Stimulated activated naive B cell treated with anti-CD40 and anti-IgM and Interleukin-4, amounts not matched to agents 10 μg/mL and 1 μg/mL and 100 μg/mL, for 72 hours (primary cell): ENCODE measurements around the gene ADGRB3.
"Not testable (repeated sequence)": the region's sequence is repeated elsewhere in the genome, so short reads cannot be mapped to it uniquely, and the experiment has no call there.

Source experiments
- ATAC-seq, 2 donors: fragments of 150-1000 bp; cut with Tn5 transposase; replicated peaks; 2 replicates each; pipeline ENCODE4 v1.10.0; 2021; ENCODE audit warnings: moderate library complexity in 1 of 2
- DNase-seq: peaks from one replicate; pipeline ENCODE4 v3.0.0; 2021
- H3K27ac Mint-ChIP-seq: one replicate; pipeline ENCODE4 v1.8.0; 2022; ENCODE audit warnings: mild to moderate bottlenecking, mixed read lengths
- H3K27me3 Mint-ChIP-seq, 2 donors: one replicate each; pipeline ENCODE4 v1.8.0; 2022; ENCODE audit warnings: mixed read lengths in 2 of 2
- H3K36me3 Mint-ChIP-seq, 2 donors: one replicate each; pipeline ENCODE4 v1.8.0; 2022; ENCODE audit warnings: mixed read lengths in 2 of 2, mild to moderate bottlenecking in 1 of 2
- H3K4me1 Mint-ChIP-seq, 2 donors: one replicate each; pipeline ENCODE4 v1.8.0; 2022; ENCODE audit warnings: mixed read lengths in 2 of 2, mild to moderate bottlenecking in 1 of 2
- H3K4me3 Mint-ChIP-seq, 2 donors: one replicate each; pipeline ENCODE4 v1.8.0; 2022; ENCODE audit warnings: mild to moderate bottlenecking in 2 of 2, mixed read lengths in 2 of 2, moderate library complexity in 1 of 2
- H3K9me3 Mint-ChIP-seq, 2 donors: one replicate each; pipeline ENCODE4 v1.8.0; 2022; ENCODE audit warnings: mixed read lengths in 2 of 2, mild to moderate bottlenecking in 1 of 2

ADGRB3 gene

DNA sequence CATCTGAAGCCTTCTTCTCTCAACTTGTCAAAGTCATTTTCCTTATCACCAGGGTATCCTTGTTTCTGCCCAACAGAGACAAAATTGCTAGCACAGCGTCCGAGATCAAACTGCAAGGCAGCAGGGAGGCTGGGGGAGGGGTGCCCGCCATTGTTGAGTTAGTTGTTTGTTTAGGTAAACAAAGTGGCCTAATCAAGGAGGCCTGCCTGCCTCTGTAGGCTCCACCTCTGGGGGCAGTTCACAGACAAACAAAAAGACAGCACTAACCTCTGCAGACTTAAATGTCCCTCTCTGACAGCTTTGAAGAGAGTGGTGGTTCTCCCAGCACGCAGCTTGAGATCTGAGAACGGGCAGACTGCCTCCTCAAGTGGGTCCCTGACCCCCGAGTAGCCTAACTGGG is 155.0 kb downstream of the ADGRB3 start:
- not testable (repeated sequence) for H3K4me1 Mint-ChIP-seq, ATAC-seq, H3K27ac Mint-ChIP-seq, H3K36me3 Mint-ChIP-seq, H3K4me3 Mint-ChIP-seq, DNase-seq, H3K9me3 Mint-ChIP-seq, H3K27me3 Mint-ChIP-seq

DNA sequence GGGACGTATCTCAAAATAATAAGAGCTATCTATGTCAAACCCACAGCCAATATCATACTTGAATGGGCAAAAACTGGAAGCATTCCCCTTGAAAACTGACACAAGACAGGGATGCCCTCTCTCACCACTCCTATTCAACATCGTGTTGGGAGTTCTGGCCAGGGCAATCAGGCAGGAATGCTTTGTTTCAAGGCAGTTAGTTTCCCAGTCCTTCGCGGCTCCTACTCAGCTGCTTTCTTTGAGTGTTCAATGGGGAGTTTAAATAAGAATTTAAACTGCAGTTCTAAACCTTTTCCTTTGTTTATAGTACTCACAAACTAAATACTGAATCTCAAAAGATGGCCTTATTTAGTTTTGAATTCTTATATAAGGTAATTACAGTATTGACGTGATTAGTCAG is 179.9 kb downstream of the ADGRB3 start:
- not testable (repeated sequence) for DNase-seq, ATAC-seq, H3K4me1 Mint-ChIP-seq, H3K4me3 Mint-ChIP-seq, H3K27ac Mint-ChIP-seq, H3K27me3 Mint-ChIP-seq, H3K9me3 Mint-ChIP-seq, H3K36me3 Mint-ChIP-seq

DNA sequence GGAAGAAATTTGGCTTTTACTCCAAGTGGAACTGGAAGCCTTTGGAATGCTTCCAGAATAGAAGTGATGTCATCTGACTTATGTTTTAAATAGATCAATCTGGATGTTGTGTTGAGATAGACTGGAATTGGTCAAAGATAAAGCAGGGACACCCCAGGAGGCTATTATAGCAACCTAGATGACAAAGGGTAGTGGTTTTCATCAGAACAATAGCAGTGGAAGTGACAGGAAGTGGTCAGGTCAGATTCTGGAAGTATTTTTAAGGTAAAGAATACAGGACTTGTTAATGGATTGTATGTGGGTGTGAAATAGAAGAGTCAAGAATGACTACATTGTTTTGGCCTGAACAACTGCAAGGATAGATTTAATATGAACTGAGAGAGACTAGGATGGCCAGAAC is 191.4 kb downstream of the ADGRB3 start:
- H3K9me3 Mint-ChIP-seq: no peaks in the 10 kb centered on the region
- no peaks in the 10 kb centered on the region for H3K36me3 Mint-ChIP-seq

DNA sequence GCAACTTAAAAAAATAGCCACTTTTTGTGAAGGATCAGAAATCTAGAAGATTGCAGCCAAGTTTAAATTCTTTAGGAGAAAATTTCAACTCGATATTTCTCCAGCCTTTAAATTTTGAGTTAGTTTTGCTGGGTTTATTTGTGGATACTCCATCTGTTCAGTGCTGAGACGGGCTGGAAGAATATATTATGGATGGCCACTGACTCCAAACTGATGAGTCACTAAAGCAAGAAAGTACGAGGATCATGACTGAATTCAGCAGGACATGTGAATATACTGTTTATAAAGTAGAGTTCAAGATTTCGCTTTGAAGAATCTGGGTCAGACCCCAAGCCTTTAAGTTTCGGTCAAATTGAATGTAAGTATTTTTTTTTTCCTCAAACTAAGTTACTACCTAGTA is 199.5 kb downstream of the ADGRB3 start:
- ATAC-seq (no peak), DNase-seq (no peak)
- Mint-ChIP-seq H3K36me3 (no peaks in the 10 kb centered on the region), H3K4me3 (no peak overlapping the region), H3K27ac (no peak overlapping the region), H3K27me3 (no peaks in the 10 kb centered on the region), H3K9me3 (no peaks in the 10 kb centered on the region), H3K4me1 (no peaks in the 10 kb centered on the region)

More for the DNA sequence above, 191.4 kb downstream of the ADGRB3 start:
- no peak overlapping the region for H3K27ac Mint-ChIP-seq
- no peak overlapping the region for H3K4me3 Mint-ChIP-seq
- no peaks in the 10 kb centered on the region for H3K27me3 Mint-ChIP-seq
- no peak for ATAC-seq
- H3K4me1 Mint-ChIP-seq: no peaks in the 10 kb centered on the region
- DNase-seq: no peak

DNA sequence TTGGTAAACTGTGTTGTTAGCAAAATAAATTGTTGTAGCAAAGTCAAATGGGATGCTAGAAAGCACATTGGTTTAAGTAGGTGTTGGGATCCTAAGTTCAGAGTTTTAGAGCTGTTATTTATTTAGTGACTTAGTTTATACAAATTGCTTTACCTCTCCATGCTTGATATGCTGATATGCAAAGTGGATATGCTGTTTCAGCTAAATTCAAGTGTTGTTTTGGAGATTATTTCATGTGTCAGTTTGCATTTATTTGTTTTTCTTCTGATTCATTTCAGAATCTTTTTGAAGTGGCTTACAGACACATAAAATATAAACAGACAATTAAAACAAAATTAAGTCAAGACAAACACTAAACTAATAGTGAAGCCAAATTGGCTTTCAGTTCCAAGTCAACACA is 203.5 kb downstream of the ADGRB3 start:
- Mint-ChIP-seq H3K27me3 (no peaks in the 10 kb centered on the region), H3K4me3 (no peak overlapping the region), H3K36me3 (no peaks in the 10 kb centered on the region), H3K9me3 (peaks cover under 1 to 2% of the 10 kb centered on the region in 2 donors), H3K4me1 (no peaks in the 10 kb centered on the region), H3K27ac (no peak overlapping the region)
- DNase-seq: no peak
- ATAC-seq: no peak

DNA sequence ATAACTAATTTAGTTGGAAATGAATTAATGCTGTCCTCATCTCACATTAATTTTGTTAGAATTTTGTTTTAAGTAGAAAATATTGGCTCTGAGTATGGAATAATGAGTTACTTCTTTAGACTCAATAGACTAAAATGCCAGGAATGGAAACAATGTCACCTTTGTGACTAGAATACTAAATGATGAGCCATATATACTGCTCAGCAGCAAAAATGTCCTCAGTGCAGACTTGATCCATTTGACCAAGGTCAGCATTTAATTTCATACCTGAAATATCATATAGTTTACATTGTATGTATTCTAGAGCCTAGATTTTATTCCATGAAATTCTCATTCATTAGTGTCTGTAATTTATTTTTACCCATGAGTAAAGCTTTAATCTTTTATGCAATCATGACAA is 217.7 kb downstream of the ADGRB3 start:
- H3K9me3 Mint-ChIP-seq: peaks cover 4 to 5% of the 10 kb centered on the region in 2 donors
- no peak overlapping the region for H3K4me3 Mint-ChIP-seq
- no peaks in the 10 kb centered on the region for H3K27me3 Mint-ChIP-seq
- no peaks in the 10 kb centered on the region for H3K4me1 Mint-ChIP-seq
- H3K36me3 Mint-ChIP-seq: no peaks in the 10 kb centered on the region
- no peak for ATAC-seq
- no peak for DNase-seq
- H3K27ac Mint-ChIP-seq: no peak overlapping the region

DNA sequence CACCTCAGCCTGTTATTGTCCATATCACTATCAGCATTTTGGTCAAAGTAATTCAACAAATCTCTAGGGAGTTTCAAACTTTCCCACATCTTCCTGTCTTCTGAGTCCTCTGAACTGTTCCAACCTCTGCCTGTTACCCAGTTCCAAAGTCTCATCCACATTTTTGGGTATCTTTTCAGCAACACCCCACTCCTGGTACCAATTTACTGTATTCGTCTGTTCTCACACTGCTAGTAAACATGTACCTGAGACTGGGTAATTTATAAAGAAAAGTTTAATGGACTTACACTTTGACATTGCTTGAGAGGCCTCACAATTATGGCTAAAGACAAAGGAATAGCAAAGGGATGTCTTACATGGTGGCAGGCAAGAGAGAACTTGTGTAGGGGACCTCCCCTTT is 224.2 kb downstream of the ADGRB3 start:
- Mint-ChIP-seq H3K27ac (no peak overlapping the region), H3K36me3 (no peaks in the 10 kb centered on the region), H3K4me1 (no peaks in the 10 kb centered on the region), H3K4me3 (no peak overlapping the region), H3K27me3 (no peaks in the 10 kb centered on the region), H3K9me3 (peaks cover 13 to 16% of the 10 kb centered on the region in 2 donors)
- DNase-seq (no peak), ATAC-seq (no peak)

DNA sequence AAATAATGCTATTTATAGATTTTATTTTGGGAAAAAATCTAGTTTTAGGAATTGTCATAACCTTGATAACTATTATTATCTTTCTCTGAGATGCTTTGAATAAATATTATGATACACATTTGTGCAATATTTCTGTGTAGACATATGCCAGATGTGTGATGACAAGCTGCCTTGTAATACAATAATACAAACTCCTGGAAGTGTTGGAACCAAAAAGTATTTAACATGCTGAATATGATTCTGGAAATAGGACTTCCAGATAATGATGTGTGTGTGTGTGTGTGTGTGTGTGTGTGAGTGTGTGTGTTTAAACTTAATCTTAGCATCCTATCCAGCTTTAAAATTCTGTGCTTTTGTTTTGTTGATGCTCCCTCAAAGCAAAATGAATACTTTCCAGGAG is 233.6 kb downstream of the ADGRB3 start:
- no peak for DNase-seq
- Mint-ChIP-seq H3K27ac (no peak overlapping the region), H3K4me1 (no peaks in the 10 kb centered on the region), H3K4me3 (no peak overlapping the region), H3K27me3 (no peaks in the 10 kb centered on the region), H3K9me3 (peaks cover 11 to 15% of the 10 kb centered on the region in 2 donors), H3K36me3 (no peaks in the 10 kb centered on the region)
- ATAC-seq: no peak

DNA sequence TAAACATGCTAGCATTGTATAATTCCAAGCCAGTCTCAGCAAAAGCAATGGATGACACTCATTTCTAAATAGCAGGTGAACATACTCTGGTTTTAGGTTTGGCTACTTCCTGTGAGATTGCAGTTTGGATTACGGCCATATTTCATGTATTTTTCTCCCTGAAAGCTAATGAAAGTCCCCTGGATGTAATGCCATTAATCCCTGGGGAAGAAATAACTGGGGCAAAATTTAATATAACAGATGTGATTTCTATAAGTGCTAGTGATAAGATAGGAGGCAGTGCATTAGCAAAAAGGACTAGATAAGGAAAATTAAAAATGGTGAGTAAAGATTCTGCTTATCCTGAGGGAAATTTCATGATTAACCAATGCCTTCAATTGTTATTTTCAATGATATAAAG is 238.2 kb downstream of the ADGRB3 start:
- Mint-ChIP-seq H3K27me3 (no peaks in the 10 kb centered on the region), H3K4me3 (no peak overlapping the region), H3K27ac (no peak overlapping the region), H3K9me3 (no peaks in the 10 kb centered on the region), H3K36me3 (no peaks in the 10 kb centered on the region), H3K4me1 (no peaks in the 10 kb centered on the region)
- no peak for DNase-seq
- no peak for ATAC-seq

DNA sequence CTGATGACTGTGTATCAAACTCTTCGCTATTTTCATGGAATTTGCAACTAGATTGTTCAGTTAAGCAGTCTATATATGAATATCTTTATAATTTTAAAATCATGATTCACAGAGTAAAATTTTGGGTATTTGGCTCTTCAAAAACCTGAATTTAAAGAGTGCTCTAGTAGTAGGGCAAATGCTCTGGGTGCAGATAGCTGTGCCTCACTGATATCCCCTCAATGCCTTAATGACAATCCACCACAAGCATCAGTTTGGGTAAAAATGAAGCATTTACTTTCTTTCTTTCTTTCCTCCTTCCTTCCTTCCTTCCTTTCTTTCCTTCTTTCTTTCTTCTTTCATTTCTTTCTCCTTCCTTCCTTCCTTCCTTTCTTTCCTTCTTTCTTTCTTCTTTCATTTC is 239.7 kb downstream of the ADGRB3 start:
- DNase-seq (no peak), ATAC-seq (no peak)
- Mint-ChIP-seq H3K36me3 (no peaks in the 10 kb centered on the region), H3K27me3 (no peaks in the 10 kb centered on the region), H3K4me3 (no peak overlapping the region), H3K9me3 (no peaks in the 10 kb centered on the region), H3K4me1 (no peaks in the 10 kb centered on the region), H3K27ac (no peak overlapping the region)

DNA sequence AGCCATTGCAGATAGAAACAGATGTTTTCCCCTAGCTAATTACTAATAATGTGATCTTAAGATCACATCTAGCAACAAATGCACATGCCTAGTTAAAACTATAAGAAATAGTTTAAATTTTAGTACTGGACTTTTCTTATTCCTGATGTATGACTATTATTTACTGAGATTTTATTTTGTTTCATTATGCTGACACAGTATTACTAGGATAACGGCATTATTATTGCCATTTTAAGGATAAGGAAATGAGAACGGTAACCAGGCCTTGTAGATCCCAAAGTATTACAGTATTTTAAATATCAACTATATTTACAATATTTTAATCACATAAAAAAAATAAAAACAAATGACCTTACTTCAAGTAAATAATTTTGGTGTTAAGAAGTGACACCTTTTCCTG is 240.3 kb downstream of the ADGRB3 start:
- Mint-ChIP-seq H3K4me1 (no peaks in the 10 kb centered on the region), H3K36me3 (no peaks in the 10 kb centered on the region), H3K4me3 (no peak overlapping the region)

DNA sequence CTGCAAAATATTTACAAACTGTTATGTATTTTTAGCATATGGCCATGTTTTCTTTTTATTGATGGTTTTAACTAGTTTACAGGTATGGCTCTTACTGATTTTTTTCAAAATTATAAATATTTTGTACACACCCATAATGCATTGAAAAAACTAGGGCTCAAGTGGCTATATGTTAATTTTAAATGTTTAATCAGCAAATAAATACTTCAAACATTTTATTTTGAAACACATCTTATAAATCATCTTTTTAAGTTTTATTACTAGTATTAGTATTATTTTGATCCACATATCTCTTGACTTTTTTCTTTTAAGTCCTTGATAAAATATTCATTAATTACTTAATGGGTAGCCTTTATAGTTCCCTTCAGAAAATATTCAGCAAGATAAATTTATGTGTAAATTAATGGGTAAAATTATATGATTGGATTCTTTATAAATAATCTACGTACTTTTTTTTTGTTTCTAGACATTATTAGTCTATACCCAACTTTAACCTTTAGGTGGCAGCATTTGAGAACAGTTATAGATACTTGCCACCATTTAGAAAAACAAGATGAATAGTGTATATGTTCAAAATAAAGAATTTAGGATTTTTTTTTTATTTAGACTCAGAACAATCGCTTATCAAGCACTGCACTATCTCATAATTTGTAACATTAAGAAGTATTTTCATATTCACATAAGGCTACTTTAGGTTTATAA is 241.9 kb downstream of the ADGRB3 start:
- DNase-seq: no peak
- H3K27me3 Mint-ChIP-seq: no peaks in the 10 kb centered on the region
- no peak for ATAC-seq
- no peaks in the 10 kb centered on the region for H3K36me3 Mint-ChIP-seq
- no peak overlapping the region for H3K4me3 Mint-ChIP-seq
- H3K27ac Mint-ChIP-seq: no peak overlapping the region
- no peaks in the 10 kb centered on the region for H3K4me1 Mint-ChIP-seq
- no peaks in the 10 kb centered on the region for H3K9me3 Mint-ChIP-seq

More for the DNA sequence above, 240.3 kb downstream of the ADGRB3 start:
- H3K27me3 Mint-ChIP-seq: no peaks in the 10 kb centered on the region
- DNase-seq (no peak), ATAC-seq (no peak)
- no peaks in the 10 kb centered on the region for H3K9me3 Mint-ChIP-seq
- H3K27ac Mint-ChIP-seq: no peak overlapping the region

DNA sequence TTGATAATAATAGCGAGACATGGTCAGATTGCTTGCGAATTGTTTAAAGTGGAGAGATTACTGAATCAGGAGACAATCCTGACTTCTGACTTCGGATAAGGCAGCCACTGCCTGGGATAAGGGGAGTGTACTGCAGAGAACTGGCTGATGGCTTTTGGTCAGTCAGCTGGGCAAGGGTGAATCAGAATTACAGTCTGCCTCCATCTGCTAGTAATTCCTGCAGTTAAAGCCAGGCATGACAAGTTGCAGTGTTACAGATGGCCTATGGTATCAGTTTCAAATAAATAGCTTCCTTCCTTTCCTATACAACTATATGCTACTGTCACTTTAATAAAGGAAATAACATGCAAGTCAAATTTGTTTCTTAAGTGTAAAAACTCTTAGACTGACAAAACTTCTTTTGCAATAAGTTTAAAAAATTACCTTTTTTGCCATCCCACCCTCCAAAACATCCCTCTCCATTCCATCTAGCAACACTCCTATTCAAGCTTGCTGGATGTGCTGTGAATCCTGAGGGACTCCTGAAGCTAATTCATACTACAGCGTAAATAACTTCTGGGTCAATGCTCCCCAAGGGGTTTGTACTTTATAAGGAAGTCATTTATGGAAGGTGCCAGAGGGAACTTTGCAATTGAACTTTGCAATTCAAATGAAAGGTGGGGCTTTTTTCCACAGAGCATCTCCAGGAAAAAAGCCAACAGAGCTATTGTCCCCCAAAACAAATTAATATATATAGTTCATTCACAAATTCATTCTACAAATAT is 245.2 kb downstream of the ADGRB3 start:
- no peaks in the 10 kb centered on the region for H3K4me1 Mint-ChIP-seq
- no peak overlapping the region for H3K27ac Mint-ChIP-seq
- H3K36me3 Mint-ChIP-seq: no peaks in the 10 kb centered on the region
- no peaks in the 10 kb centered on the region for H3K27me3 Mint-ChIP-seq
- ATAC-seq: no peak
- no peak for DNase-seq
- no peaks in the 10 kb centered on the region for H3K9me3 Mint-ChIP-seq
- H3K4me3 Mint-ChIP-seq: no peak overlapping the region

DNA sequence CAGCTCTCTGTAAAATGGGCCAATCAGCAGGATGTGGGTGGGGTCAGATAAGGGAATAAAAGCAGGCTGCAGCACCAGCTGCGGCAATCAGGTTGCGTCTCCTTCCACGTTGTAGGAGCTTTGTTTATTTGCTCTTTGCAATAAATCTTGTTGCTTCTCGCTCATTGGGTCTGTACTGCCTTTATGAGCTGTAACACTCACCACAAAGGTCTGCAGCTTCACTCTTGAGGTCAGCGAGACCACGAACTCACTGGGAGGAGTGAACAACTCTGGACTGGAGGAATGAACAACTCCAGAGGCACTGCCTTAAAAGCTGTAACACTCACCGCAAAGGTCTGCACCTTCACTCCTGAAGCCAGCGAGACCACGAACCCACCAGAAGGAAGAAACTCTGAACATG is 248.2 kb downstream of the ADGRB3 start:
- ATAC-seq, DNase-seq, H3K4me1 Mint-ChIP-seq, H3K36me3 Mint-ChIP-seq, H3K27ac Mint-ChIP-seq, H3K4me3 Mint-ChIP-seq, H3K9me3 Mint-ChIP-seq, H3K27me3 Mint-ChIP-seq: not testable (repeated sequence)

DNA sequence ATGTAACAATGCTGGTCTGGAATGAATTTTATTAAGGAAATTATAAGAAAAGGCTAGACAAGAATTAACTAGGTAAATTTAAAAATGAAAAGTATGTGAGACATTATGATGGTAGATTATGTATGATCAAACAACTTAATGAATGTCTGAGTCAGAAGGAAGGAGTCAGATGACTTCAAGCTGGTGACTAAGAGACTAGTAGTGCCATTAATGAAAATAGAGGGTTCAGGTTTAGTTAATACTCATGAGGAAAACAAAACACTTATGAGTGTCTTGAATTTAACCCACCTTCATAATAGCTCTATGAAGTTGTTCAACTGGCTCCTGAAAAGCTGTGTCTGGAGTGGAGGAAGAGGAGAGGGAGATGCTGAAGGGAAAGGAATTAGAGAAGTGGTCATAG is 256.3 kb downstream of the ADGRB3 start:
- Mint-ChIP-seq H3K4me1 (no peaks in the 10 kb centered on the region), H3K27ac (no peak overlapping the region), H3K27me3 (no peaks in the 10 kb centered on the region), H3K4me3 (no peak overlapping the region), H3K36me3 (no peaks in the 10 kb centered on the region), H3K9me3 (peaks cover 0 to 3% of the 10 kb centered on the region in 2 donors)
- ATAC-seq (no peak), DNase-seq (no peak)
